Measurements from ENCODE around the gene SLC22A24.
"Not testable (repeated sequence)": the region's sequence is repeated elsewhere in the genome, so short reads cannot be mapped to it uniquely, and the experiment has no call there.

SLC22A24 gene, protein sequence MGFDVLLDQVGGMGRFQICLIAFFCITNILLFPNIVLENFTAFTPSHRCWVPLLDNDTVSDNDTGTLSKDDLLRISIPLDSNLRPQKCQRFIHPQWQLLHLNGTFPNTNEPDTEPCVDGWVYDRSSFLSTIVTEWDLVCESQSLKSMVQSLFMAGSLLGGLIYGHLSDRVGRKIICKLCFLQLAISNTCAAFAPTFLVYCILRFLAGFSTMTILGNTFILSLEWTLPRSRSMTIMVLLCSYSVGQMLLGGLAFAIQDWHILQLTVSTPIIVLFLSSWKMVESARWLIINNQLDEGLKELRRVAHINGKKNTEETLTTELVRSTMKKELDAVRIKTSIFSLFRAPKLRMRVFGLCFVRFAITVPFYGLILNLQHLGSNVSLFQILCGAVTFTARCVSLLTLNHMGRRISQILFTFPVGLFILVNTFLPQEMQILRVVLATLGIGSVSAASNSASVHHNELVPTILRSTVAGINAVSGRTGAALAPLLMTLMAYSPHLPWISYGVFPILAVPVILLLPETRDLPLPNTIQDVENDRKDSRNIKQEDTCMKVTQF

DNA sequence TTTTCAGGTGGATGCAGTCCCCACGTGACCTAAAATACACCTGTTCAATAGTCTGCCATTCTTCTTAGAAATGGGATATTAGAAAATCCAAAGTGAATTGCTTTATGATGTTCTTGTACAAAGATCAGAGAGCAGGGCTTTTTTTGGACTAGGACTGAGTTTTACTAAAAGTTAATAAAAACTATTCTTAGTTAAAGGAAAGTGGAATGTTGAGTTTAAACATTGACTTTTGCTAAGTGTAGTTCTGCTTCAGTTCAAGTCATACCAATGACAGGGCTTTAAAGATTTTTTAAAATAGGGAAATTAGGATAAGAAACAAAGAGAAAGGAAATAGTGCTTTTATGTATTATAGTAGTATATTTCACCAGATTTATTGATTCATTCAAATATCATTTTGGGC lies at the start of gene SLC22A24:
Gene SLC22A24 (minus strand): TSS at position 101 of the 400 bp plus-strand sequence. CDS start 442 bp downstream, outside the sequence.
- DNase-seq (ENCODE audit: low read depth) = no peak

DNA sequence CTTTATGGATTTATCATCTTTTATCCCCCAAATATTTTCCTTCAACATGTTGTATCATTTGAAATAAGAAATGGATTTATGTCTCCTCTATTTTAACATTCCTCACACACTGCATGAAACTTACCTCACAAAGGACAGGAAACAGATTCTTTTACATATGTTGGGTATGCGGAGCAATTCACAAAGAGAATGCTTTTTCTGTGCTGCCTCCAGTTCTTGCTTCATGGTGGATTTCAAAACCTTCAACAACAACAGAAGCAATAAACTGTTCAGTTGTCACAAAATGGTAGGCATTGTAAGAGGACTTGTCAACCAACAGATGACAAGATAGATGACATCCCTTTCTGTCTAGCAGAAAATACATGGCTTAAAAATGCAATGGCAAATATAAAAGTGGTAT lies 36.5 kb upstream of the SLC22A24 start:
- DNase-seq (ENCODE audit: low read depth) = no peak

DNA sequence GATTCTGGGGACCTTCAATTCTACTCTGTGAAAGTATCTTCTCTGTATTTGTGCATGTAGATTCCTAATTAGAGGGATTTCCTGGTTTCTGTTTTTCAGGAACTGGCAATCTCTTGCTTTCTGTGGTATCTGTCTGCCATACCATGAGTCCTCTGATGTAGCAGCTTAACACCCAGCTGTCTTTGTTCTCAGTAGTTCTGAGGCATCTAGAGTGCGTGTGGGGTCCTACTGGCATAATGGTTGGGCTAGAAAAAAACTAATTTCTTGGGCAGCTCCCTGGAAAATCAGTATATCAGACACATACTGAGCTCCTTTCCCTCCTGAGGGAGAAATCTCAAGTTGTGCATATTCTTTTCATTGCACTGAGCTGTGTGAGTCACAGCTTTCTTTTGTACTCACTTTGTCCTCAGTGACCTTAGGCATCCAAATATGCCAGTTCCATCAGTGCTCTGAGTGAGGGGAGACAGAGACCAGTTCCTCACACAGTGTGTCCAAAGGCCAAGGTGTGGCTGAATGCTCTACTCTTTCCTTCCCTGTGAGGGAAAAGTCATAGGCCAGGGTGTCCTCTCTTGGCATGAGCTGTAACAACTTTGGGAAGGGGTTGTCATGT lies 35.5 kb upstream of the SLC22A24 start:
- DNase-seq (ENCODE audit: low read depth) = no peak

DNA sequence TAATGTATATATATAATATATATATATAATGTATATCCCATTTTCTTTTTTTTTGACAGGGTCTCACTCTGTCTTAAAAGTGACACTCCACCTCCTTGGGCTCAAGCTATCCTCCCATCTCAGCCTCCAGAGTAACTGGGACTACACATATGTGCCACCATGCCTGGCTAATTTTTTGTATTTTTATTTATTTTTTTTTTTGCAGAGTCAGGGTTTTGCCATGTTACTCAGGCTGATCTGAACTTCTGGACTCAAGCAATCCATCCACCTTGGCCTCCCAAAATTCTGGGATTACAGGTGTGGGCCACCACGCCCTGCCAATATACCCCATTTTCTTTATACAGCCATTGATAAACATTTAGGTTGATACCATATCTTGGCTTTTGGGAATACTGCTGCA lies 33.9 kb upstream of the SLC22A24 start:
- DNase-seq (ENCODE audit: low read depth) = no peak

DNA sequence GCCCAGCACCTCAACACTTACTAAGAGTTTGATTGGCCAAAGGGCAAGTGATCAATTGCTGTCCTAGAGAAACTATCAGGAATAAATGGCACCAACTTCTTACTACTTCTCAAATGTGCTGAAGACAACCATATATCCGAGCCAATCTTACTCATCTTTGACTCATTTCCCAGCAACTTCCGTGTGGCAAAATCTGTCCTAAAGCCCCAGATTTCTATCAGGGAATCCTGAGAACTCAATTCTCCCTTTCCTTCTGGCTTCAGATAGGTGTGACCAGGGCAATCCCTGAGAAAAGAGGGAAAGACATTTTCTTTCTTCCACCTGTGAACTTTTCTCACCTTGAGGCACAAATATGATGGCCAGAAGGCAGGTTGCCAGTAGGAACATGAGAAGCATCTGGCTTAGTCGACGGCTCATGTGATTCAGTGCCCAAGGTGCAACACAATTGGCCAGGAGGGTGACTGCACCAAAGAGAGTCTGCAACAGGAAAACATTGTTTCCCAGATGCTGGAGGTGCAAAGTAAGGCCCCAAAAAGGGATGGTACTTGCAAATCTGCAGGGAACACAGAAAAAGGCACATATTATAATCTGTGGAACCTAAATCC lies 21.8 kb upstream of the SLC22A24 start:
- no peak for DNase-seq (ENCODE audit: low read depth)

DNA sequence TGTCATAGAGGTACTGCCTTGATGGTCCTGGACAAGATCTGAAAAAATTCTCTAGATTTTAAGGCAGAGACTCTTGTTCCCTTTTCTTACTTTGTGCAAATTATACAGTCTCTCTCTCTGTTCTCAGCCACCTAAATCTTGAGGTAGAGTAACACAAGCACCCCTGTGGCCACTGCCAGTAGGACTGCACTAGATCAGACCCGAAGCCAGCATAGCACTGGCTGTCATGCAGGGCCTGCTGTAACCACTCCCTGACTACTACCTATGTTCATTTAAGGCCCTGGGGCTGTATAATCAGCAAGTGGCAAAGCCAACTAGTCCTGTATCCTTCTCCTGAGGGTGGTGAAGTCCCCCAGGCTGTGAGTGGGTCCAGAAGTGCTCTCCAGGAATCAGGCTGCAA lies 11.8 kb upstream of the SLC22A24 start:
- DNase-seq (ENCODE audit: low read depth) = no peak

DNA sequence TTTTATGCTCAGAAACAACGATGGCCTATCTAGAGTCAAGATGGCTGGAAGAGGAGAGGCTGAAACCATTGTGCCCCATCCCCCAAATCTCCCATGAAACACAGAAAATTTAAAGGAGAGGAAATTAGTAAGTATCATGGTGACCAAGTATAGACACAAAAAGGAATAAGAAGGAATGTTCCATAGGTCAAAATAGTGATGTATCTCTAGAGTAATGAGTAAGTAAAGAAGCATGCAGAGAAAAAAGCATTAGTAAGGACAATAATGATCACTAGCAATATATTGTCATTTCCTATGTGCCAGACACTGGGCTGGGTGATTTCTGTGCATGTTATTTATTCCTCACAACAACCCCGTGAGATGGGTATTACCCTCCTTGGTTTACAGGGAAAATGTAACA lies 2.6 kb upstream of the SLC22A24 start:
- DNase-seq (ENCODE audit: low read depth) = no peak

DNA sequence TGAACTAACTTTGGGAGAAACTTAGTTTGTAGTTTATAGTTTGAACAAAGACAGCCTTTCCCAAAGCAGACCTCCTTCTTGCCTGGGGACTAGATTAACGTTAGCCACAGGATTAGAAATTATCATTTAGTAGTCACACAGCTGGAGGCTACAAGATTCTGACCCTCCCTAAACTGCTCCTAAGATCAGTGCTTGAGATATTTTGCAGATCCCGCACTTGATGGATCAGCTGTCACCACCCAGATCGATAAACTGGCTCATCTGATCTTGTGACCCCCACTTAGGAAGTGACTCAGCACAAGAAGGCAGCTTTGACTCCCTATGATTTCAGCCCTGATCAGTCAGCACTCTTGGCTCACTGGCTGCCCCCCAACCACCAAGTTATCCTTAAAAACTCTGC lies 1.6 kb downstream of the SLC22A24 start:
- no peak for DNase-seq (ENCODE audit: low read depth)

DNA sequence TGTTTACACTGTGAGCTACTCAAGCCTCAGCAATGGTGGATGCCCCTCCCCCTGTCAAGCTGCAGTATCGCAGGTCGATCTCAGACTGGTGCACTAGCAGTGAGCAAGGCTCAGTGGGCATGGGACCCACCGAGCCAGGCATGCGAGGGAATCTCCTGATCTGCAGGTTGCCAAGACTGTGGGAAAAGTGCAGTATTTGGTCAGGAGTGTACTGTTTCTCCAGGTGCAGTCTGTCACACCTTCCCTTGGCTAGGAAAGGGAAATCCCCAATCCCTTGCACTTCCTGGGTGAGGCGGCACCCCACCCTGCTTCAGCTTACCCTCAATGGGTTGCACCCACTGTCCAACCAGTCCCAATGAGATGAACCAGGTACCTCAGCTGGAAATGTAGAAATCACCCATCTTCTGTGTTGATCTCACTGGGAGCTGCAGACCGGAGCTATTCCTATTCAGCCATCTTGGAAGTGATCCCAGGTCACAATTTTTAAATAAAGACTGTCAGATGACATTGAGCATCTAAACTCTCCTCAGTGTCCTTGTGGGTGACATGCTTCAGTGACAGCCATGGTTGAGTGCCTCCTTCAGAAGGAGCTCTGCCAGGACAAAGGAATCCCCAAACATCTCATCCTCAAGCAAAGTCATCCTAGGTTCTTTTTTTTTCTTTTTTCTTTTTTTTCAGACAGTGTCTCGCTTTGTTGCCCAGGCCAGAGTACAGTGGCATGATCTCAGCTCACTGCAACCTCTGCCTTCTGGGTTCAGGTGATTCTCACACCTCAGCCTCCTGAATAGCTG lies 10.8 kb downstream of the SLC22A24 start:
- DNase-seq (ENCODE audit: low read depth) = no peak

DNA sequence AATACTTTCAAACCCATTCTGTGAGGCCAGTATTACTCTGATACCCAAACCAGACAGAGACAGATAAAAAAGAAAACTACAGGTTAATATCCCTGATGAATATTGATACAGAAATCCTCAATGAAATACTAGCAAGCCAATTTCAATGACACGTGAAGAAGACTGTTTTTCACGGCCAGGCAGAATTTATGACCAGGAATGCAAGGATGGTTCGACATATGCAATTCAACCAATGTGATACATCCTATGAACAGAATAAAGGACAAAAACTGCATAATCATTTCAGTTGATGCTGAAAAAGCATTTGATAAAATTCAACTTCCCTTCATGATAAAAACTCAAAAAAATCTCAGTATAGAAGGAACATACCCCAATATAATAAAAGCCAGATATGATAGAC lies 44.5 kb downstream of the SLC22A24 start:
- DNase-seq (ENCODE audit: low read depth) = no peak

DNA sequence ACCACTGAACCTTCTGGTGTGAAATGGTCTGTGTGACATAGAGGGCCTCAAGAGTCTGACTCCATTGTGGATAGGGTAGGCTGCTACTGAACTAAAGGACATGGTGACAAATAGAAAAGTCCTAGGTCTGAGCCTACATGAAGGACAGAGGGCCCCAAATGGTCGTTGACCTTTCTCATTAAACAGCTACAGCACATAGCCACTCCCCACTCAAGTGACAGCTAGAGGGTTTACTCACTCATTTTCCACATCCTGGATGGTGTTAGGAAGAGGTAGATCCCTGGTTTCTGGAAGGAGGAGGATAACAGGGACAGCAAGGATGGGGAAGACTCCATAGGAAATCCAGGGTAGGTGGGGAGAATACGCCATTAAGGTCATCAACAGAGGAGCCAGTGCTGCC lies 63.3 kb downstream of the SLC22A24 start:
- DNase-seq (ENCODE audit: low read depth) = no peak

DNA sequence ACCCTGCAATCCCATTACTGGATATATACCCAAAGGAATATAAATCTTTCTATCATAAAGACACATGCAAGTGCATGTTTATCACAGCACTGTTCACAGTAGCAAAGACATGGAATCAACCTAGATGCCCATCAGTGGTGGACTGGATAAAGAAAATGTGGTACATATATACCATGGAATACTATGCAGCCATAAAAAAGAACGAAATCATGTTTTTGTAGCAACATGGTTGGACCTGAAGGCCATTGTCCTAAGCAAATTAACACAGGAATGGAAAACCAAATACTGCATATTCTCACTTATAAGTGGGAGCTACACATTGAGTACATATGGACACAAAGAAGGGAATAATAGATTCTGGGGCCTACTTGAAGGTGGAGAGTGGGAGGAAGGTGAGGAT lies 97.8 kb downstream of the SLC22A24 start:
- DNase-seq (ENCODE audit: low read depth) = not testable (repeated sequence)

DNA sequence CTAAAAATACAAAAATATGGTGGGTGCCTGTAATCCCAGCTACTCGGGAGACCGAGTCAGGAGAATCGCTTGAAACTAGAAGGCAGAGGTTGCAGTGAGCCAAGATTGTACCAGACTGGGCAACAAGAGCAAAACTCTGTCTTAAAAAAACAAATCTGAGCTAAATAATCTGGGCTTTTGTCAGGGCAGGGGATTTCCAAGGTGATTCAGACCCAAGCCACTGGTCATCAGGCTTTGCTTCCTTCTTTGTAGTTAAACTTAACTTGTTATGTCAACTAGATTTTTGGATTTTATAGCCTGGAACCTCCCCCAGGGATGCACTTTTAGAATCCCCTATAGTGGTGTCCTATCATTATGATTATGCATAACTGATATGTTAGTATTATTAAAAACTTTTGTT lies 101.4 kb downstream of the SLC22A24 start:
- DNase-seq (ENCODE audit: low read depth) = no peak

DNA sequence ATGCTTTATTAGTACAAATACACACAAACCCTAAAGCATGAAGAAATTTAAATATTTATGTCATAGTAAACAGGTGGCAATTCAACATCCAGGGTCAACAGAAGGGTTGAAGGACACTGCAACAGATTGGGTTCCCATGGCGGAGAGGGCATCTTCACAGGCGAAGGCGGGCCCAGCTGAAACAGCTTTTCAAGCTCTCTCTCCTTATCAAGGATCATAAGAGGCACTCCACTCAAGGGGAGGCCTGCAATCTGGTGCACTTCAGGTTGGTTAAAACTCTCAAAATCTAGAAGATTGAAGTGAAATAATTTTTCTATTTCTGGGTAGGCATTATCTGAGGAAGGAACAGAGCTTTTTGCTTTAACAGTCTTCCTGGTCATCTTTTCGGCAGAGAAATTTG lies 111.6 kb downstream of the SLC22A24 start:
- no peak for DNase-seq (ENCODE audit: low read depth)

All from stimulated activated CD8-positive, alpha-beta memory T cell treated with anti-CD3 and anti-CD28 coated beads, Interleukin-15, amount 100 ng/mL, for 1 hour (primary cell).